WTC11 (cell line): ENCODE measurements around the gene PRC1. TPM values are rescaled to one million over a fixed set of nuclear protein-coding genes. Genes with fewer than 3 reads are reported as not detected.

Source experiments
- ATAC-seq: fragments of 200-7000 bp; cut with Tn5 transposase; 2 replicates; pipeline ENCODE4 v1.10.0; 2021; ENCODE audit warnings: mild to moderate bottlenecking, moderate library complexity
- CTCF ChIA-PET: fragments of 300-600 bp; sonication (Branson Sonifier 250); formaldehyde crosslinking; loops from one replicate; lab custom pipeline; 2021; ENCODE audit warnings: antibody characterized with exemption; lab: Charles Lee
- POLR2A ChIA-PET: fragments of 350-600 bp; sonication (Branson Sonifier 250); formaldehyde crosslinking; loops from one replicate; lab custom pipeline; 2021; ENCODE audit warnings: antibody characterized with exemption; lab: Charles Lee
- DNase-seq: peaks from one replicate; pipeline ENCODE4 v3.0.0; 2021; ENCODE audit warnings: low spot score
- H3K27ac Mint-ChIP-seq: 2 replicates; pipeline ENCODE4 v1.8.0; 2021; ENCODE audit warnings: mixed read lengths
- H3K27me3 Mint-ChIP-seq: 2 replicates; pipeline ENCODE4 v1.8.0; 2021; ENCODE audit warnings: low read depth, mild to moderate bottlenecking, moderate library complexity, mixed read lengths
- H3K36me3 Mint-ChIP-seq: 2 replicates; pipeline ENCODE4 v1.8.0; 2021; ENCODE audit warnings: mixed read lengths
- H3K4me1 Mint-ChIP-seq: 2 replicates; pipeline ENCODE4 v1.8.0; 2022; ENCODE audit warnings: mixed read lengths
- H3K4me3 Mint-ChIP-seq: 2 replicates; pipeline ENCODE4 v1.8.0; 2021; ENCODE audit warnings: mild to moderate bottlenecking, moderate library complexity, mixed read lengths
- H3K9me3 Mint-ChIP-seq: 2 replicates; pipeline ENCODE4 v1.8.0; 2021; ENCODE audit warnings: mixed read lengths
- ATF3 ChIP-seq: sonication (generic); formaldehyde crosslinking; conservative IDR thresholded peaks from 2 replicates; pipeline ENCODE4 v1.8.1; 2022; ENCODE audit warnings: mild to moderate bottlenecking, missing genetic modification reagents
- CDX4 ChIP-seq: fragments of 250-450 bp; sonication (Bioruptor Pico); IDR thresholded peaks from 2 replicates; pipeline ENCODE4 v1.9.0; 2021; ENCODE audit warnings: moderate library complexity, mild to moderate bottlenecking, inconsistent platforms, borderline replicate concordance
- CREB1 ChIP-seq: sonication (generic); formaldehyde crosslinking; IDR thresholded peaks from 2 replicates; pipeline ENCODE4 v1.8.0; 2023; ENCODE audit warnings: mild to moderate bottlenecking, missing genetic modification reagents
- MYBL2 ChIP-seq: sonication (generic); formaldehyde crosslinking; IDR thresholded peaks from 2 replicates; pipeline ENCODE4 v1.8.1; 2023; ENCODE audit warnings: mild to moderate bottlenecking, moderate library complexity, missing genetic modification reagents
- PREB ChIP-seq: sonication (generic); formaldehyde crosslinking; IDR thresholded peaks from 2 replicates; pipeline ENCODE4 v1.8.1; 2022; ENCODE audit warnings: mild to moderate bottlenecking, missing genetic modification reagents, moderate library complexity, borderline replicate concordance
- TEAD1 ChIP-seq: sonication (generic); formaldehyde crosslinking; IDR thresholded peaks from 2 replicates; pipeline ENCODE4 v1.8.0; 2022; ENCODE audit warnings: mild to moderate bottlenecking, missing genetic modification reagents
- ZBTB21 ChIP-seq: sonication (generic); formaldehyde crosslinking; IDR thresholded peaks from 2 replicates; pipeline ENCODE4 v1.8.1; 2023; ENCODE audit warnings: mild to moderate bottlenecking, missing genetic modification reagents, borderline replicate concordance
- ZMAT4 ChIP-seq: fragments of 250-450 bp; sonication (Bioruptor Pico); IDR thresholded peaks from 2 replicates; pipeline ENCODE4 v1.9.0; 2021; ENCODE audit warnings: mild to moderate bottlenecking
- ZNF121 ChIP-seq: sonication (generic); formaldehyde crosslinking; IDR thresholded peaks from 2 replicates; pipeline ENCODE4 v1.8.0; 2023; ENCODE audit warnings: missing genetic modification reagents
- ZNF138 ChIP-seq: sonication (generic); formaldehyde crosslinking; conservative IDR thresholded peaks from 2 replicates; pipeline ENCODE4 v1.8.1; 2022; ENCODE audit warnings: mild to moderate bottlenecking, moderate library complexity, missing genetic modification reagents
- ZNF232 ChIP-seq: sonication (generic); formaldehyde crosslinking; IDR thresholded peaks from 2 replicates; pipeline ENCODE4 v1.8.0; 2022; ENCODE audit warnings: mild to moderate bottlenecking, missing genetic modification reagents
- ZNF281 ChIP-seq: sonication (generic); formaldehyde crosslinking; IDR thresholded peaks from 2 replicates; pipeline ENCODE4 v1.8.0; 2023; ENCODE audit warnings: mild to moderate bottlenecking, missing genetic modification reagents
- ZNF396 ChIP-seq: fragments of 250-450 bp; sonication (Bioruptor Pico); IDR thresholded peaks from 2 replicates; pipeline ENCODE4 v1.8.0; 2021; ENCODE audit warnings: mild to moderate bottlenecking, moderate library complexity, borderline replicate concordance
- ZNF512 ChIP-seq: sonication (generic); formaldehyde crosslinking; IDR thresholded peaks from 2 replicates; pipeline ENCODE4 v1.8.1; 2022; ENCODE audit warnings: missing genetic modification reagents, borderline replicate concordance
- ZNF532 ChIP-seq: fragments of 250-450 bp; sonication (Bioruptor Pico); IDR thresholded peaks from 2 replicates; pipeline ENCODE4 v1.9.0; 2021; ENCODE audit warnings: mild to moderate bottlenecking, borderline replicate concordance
- ZSCAN18 ChIP-seq: fragments of 250-450 bp; sonication (Bioruptor Pico); IDR thresholded peaks from 2 replicates; pipeline ENCODE4 v2.1.2; 2022; ENCODE audit warnings: mild to moderate bottlenecking, moderate library complexity
- total RNA-seq: library from RNA; stranded (reverse); gene quantifications from 3 replicates; pipeline ENCODE4 v1.2.3, GENCODE V29; 2021

PRC1 gene
- total RNA-seq, 1 experiment from 2014 or later, result 130 TPM

- TF ChIP-seq ZNF281 (CRISPR knock-in tag) (no peak), ZMAT4 (no peak), ZNF396 (CRISPR knock-in tag) (no peak), ATF3 (CRISPR knock-in tag) (no peak)
These were observed 20.1 kb downstream of the PRC1 start (continued) for GRCh38 chr15:90974216-90974615.

GRCh38 chr15:90972133-90972532, 22.2 kb downstream of the PRC1 start:
- no peak for TF ChIP-seq ATF3 (CRISPR knock-in tag)
- TF ChIP-seq ZNF138, result no peak
- TF ChIP-seq TEAD1 (CRISPR knock-in tag), result no peak
- no peak for TF ChIP-seq ZNF121 (CRISPR knock-in tag)
- no peak for TF ChIP-seq PREB (CRISPR knock-in tag)
- no peak for TF ChIP-seq CREB1 (CRISPR knock-in tag)
- Mint-ChIP-seq H3K4me1 (no peaks in the 10 kb centered on the region), H3K27me3 (no peaks in the 10 kb centered on the region), H3K4me3 (no peak overlapping the region), H3K9me3 (no peaks in the 10 kb centered on the region), H3K36me3 (peaks cover 78% of the 10 kb centered on the region), H3K27ac (no peak overlapping the region)
- DNase-seq, result no peak
- ChIA-PET POLR2A (interaction anchor here (0.6 kb wide), 1 partner anchor 9 kb away, joined by 3 read pairs; no protein-coding TSS in a partner anchor), CTCF (interaction anchor here (1.5 kb wide), 1 partner anchor 61 kb away, joined by 5 read pairs; no protein-coding TSS in a partner anchor)
- ATAC-seq, result no peak

- Mint-ChIP-seq H3K27ac (no peak overlapping the region), H3K27me3 (no peaks in the 10 kb centered on the region), H3K4me3 (no peak overlapping the region), H3K4me1 (no peaks in the 10 kb centered on the region), H3K36me3 (peaks cover 79% of the 10 kb centered on the region), H3K9me3 (no peaks in the 10 kb centered on the region)
- ATAC-seq (no peak), DNase-seq (no peak)
- POLR2A ChIA-PET, result no interaction called here
- CTCF ChIA-PET, result interaction anchor here (0.6 to 6.2 kb wide), 3 partner anchors 13 to 63 kb away, joined by 3 to 50 read pairs (median 5); partner anchors contain the start of gene UNC45A
- no peak for TF ChIP-seq ZBTB21 (CRISPR knock-in tag)
- no peak for TF ChIP-seq ZNF532 (CRISPR knock-in tag)
- TF ChIP-seq ZNF232 (CRISPR knock-in tag), result no peak
- no peak for TF ChIP-seq ZNF512 (CRISPR knock-in tag)
- TF ChIP-seq ZNF138, result no peak
- TF ChIP-seq MYBL2 (CRISPR knock-in tag), result no peak
- TF ChIP-seq CDX4, result no peak
- no peak for TF ChIP-seq ZNF396 (CRISPR knock-in tag)
- TF ChIP-seq ZSCAN18, result no peak
These were observed 24.1 kb downstream of the PRC1 start for GRCh38 chr15:90970274-90970673.
